OCI-LY1 (cell line): ENCODE data around the gene ELL3.

Experiments
- EZH2 ChIP-seq: fragments of 200-600 bp; sonication (generic), shearing (Covaris generic); IDR thresholded peaks from 2 replicates; pipeline ENCODE4 v1.8.0; 2017; ENCODE audit warnings: borderline replicate concordance, mixed run types, mild to moderate bottlenecking, antibody characterized with exemption, low read length, moderate library complexity, mixed read lengths
- TF ChIP-seq, protein P1 (sequence below): fragments of 200-600 bp; sonication (generic), shearing (Covaris generic); IDR thresholded peaks from 2 replicates; pipeline ENCODE4 v1.5.1; 2017; ENCODE audit warnings: mild to moderate bottlenecking, antibody characterized with exemption, low read length, moderate library complexity, mixed read lengths

DNA sequence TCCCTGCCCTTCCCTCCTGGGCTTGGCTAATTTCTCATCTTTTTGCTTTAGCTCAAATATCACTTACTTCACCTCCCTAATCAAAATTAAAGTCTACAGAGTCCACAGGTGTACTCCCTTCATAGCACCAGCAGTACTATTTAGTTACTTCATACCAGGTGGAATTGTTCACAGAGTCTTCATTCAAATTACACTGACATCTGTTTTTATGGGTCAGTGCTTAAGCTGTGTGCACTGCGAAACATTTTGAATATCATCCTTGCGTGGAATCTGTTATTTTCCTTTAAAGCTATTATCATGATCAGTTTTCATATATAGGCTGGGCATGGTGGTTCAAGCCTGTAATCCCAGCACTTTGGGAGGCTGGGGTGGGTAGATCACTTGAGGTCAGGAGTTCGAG is 12.6 kb upstream of the ELL3 start:
- TF ChIP-seq, protein P1, sequence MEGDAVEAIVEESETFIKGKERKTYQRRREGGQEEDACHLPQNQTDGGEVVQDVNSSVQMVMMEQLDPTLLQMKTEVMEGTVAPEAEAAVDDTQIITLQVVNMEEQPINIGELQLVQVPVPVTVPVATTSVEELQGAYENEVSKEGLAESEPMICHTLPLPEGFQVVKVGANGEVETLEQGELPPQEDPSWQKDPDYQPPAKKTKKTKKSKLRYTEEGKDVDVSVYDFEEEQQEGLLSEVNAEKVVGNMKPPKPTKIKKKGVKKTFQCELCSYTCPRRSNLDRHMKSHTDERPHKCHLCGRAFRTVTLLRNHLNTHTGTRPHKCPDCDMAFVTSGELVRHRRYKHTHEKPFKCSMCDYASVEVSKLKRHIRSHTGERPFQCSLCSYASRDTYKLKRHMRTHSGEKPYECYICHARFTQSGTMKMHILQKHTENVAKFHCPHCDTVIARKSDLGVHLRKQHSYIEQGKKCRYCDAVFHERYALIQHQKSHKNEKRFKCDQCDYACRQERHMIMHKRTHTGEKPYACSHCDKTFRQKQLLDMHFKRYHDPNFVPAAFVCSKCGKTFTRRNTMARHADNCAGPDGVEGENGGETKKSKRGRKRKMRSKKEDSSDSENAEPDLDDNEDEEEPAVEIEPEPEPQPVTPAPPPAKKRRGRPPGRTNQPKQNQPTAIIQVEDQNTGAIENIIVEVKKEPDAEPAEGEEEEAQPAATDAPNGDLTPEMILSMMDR = no peak
- no peak for TF ChIP-seq EZH2
